Measurements from ENCODE around the gene ACTR5. TPM values are rescaled to one million over a fixed set of nuclear protein-coding genes. Genes with fewer than 3 reads are reported as not detected.
A peak's percentile ranks its signal among the peaks of the same experiment; 100 is the strongest.

ACTR5 gene
- total and polyA plus RNA-seq, 2 of the 13 experiments (the other 11 are each of a cell fraction or from before 2014, with no cell fraction given), result 19.5 to 20.5 TPM

DNA sequence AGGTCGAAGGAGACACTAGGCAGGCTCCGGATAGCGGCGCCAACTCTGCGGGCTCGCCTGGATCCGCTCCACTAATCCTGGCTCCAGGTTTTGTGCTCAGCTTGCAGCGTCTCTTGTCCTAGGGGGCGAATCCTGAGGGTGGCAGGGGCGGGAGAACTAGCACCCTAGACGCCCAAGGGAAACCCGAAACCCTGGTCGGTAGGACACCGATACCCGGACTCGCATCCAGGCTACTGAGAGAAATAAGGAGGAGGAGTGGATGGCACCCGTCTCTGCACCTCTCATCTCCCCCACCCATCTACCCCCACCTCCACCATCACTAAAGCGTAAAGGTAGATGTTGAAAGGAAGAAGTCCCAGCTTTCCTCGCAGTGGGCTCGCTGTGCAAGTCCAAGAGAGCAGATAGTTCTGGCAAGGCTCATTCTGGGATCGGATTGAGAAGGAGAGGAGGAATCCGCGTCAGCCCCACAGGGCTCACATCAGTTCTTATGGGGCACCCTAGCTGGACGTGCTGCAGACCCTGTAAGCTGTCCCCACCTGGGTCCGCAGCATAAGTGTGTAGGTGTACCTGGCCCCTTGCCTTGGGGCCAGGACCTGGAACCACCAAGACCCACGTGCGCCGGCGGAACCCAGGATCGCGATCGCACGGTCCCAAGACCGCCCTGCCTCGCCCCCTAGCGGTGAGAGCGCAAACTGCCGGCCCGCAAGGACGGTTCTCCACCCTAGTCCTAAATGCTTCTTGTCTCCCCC lies 17.1 kb upstream of the ACTR5 start (continued):
- TF ChIP-seq, protein P1, sequence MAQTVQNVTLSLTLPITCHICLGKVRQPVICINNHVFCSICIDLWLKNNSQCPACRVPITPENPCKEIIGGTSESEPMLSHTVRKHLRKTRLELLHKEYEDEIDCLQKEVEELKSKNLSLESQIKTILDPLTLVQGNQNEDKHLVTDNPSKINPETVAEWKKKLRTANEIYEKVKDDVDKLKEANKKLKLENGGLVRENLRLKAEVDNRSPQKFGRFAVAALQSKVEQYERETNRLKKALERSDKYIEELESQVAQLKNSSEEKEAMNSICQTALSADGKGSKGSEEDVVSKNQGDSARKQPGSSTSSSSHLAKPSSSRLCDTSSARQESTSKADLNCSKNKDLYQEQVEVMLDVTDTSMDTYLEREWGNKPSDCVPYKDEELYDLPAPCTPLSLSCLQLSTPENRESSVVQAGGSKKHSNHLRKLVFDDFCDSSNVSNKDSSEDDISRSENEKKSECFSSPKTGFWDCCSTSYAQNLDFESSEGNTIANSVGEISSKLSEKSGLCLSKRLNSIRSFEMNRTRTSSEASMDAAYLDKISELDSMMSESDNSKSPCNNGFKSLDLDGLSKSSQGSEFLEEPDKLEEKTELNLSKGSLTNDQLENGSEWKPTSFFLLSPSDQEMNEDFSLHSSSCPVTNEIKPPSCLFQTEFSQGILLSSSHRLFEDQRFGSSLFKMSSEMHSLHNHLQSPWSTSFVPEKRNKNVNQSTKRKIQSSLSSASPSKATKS (CRISPR knock-in tag; IDR thresholded peaks at IDR 0.05), result no peak
- TF ChIP-seq ZNF660 (CRISPR knock-in tag; IDR thresholded peaks at IDR 0.05; ENCODE audit: borderline replicate concordance, low read depth) (no peak), FLYWCH1 (CRISPR knock-in tag; IDR thresholded peaks at IDR 0.05) (no peak), ZNF205 (CRISPR knock-in tag; IDR thresholded peaks at IDR 0.05) (no peak), SRSF1 (optimal IDR thresholded peaks at IDR 0.05; ENCODE audit: low read depth, low read length) (no peak), ZBTB39 (CRISPR knock-in tag; IDR thresholded peaks at IDR 0.05) (no peak), KDM4B (CRISPR knock-in tag; IDR thresholded peaks at IDR 0.05) (no peak; the same call in 1 of the 2 replicates), ZNF761 (CRISPR knock-in tag; conservative IDR thresholded peaks at IDR 0.05) (no peak; the same call in 1 of the 2 replicates), ZNF513 (CRISPR knock-in tag; conservative IDR thresholded peaks at IDR 0.05) (no peak), ZNF780A (CRISPR knock-in tag; IDR thresholded peaks at IDR 0.05) (no peak), SIN3B (IDR thresholded peaks at IDR 0.05; ENCODE audit: low read length) (no peak), SRY (CRISPR knock-in tag; IDR thresholded peaks at IDR 0.05) (no peak; the same call in 1 of the 2 replicates), ZKSCAN1 (IDR thresholded peaks at IDR 0.05; ENCODE audit: low read length) (0 out of 2 replicates have a peak, but pooled peaks have one; percentile 17), FOXK2 (IDR thresholded peaks at IDR 0.05) (no peak), CENPT (CRISPR knock-in tag; IDR thresholded peaks at IDR 0.05; ENCODE audit: low read depth) (0 out of 2 replicates have a peak, but pooled peaks have one; percentile 46), ZNF10 (CRISPR knock-in tag; IDR thresholded peaks at IDR 0.05; ENCODE audit: borderline replicate concordance, low read depth) (no peak), ZNF564 (CRISPR knock-in tag; IDR thresholded peaks at IDR 0.05) (no peak), PAF1 (CRISPR knock-in tag; IDR thresholded peaks at IDR 0.05) (no peak)
- TF ChIP-seq, protein P2, sequence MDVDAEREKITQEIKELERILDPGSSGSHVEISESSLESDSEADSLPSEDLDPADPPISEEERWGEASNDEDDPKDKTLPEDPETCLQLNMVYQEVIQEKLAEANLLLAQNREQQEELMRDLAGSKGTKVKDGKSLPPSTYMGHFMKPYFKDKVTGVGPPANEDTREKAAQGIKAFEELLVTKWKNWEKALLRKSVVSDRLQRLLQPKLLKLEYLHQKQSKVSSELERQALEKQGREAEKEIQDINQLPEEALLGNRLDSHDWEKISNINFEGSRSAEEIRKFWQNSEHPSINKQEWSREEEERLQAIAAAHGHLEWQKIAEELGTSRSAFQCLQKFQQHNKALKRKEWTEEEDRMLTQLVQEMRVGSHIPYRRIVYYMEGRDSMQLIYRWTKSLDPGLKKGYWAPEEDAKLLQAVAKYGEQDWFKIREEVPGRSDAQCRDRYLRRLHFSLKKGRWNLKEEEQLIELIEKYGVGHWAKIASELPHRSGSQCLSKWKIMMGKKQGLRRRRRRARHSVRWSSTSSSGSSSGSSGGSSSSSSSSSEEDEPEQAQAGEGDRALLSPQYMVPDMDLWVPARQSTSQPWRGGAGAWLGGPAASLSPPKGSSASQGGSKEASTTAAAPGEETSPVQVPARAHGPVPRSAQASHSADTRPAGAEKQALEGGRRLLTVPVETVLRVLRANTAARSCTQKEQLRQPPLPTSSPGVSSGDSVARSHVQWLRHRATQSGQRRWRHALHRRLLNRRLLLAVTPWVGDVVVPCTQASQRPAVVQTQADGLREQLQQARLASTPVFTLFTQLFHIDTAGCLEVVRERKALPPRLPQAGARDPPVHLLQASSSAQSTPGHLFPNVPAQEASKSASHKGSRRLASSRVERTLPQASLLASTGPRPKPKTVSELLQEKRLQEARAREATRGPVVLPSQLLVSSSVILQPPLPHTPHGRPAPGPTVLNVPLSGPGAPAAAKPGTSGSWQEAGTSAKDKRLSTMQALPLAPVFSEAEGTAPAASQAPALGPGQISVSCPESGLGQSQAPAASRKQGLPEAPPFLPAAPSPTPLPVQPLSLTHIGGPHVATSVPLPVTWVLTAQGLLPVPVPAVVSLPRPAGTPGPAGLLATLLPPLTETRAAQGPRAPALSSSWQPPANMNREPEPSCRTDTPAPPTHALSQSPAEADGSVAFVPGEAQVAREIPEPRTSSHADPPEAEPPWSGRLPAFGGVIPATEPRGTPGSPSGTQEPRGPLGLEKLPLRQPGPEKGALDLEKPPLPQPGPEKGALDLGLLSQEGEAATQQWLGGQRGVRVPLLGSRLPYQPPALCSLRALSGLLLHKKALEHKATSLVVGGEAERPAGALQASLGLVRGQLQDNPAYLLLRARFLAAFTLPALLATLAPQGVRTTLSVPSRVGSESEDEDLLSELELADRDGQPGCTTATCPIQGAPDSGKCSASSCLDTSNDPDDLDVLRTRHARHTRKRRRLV (CRISPR knock-in tag; IDR thresholded peaks at IDR 0.05), result 0 out of 2 replicates have a peak, but pooled peaks have one; percentile 1
